HAP-1 (cell line): Measurements from ENCODE around the gene CENPF.

Experiments used
- DNase-seq, 2 experiments: peaks; one replicate each; pipeline ENCODE4 v3.0.0-alpha.2; 2016 to 2020; ENCODE audit warnings: low spot score in 2 of 2
- H3K27me3 ChIP-seq: fragments of 250-450 bp; sonication (Bioruptor Pico); 2 replicates; pipeline ENCODE4 v1.5.1; 2020; ENCODE audit warnings: low read depth, mild to moderate bottlenecking, moderate library complexity
- H3K36me3 ChIP-seq: fragments of 250-450 bp; sonication (Bioruptor Pico); replicated peaks from 2 replicates; pipeline ENCODE4 v1.5.1; 2020; ENCODE audit warnings: mild to moderate bottlenecking
- H3K4me1 ChIP-seq: fragments of 250-450 bp; sonication (Bioruptor Pico); 2 replicates; pipeline ENCODE4 v1.5.1; 2020; ENCODE audit warnings: mild to moderate bottlenecking
- H3K4me3 ChIP-seq: fragments of 250-450 bp; sonication (Bioruptor Pico); 2 replicates; pipeline ENCODE4 v1.5.1; 2020; ENCODE audit warnings: mild to moderate bottlenecking, moderate library complexity
- H3K9me3 ChIP-seq: fragments of 250-450 bp; sonication (Bioruptor Pico); 2 replicates; pipeline ENCODE4 v1.5.1; 2020; ENCODE audit warnings: mild to moderate bottlenecking, moderate library complexity
- in situ Hi-C: fragments of 300-500 bp; cut with MboI; formaldehyde crosslinking; loops from 3 replicates; pipeline ENCODE4 v1.14.3; 2020; ENCODE audit warnings: low sequenced_read_pairs, inconsistent platforms, mixed read lengths

Gene CENPF

GRCh38 chr1:214698559-214698958 is 95.6 kb downstream of the CENPF start:
- in situ Hi-C loops: no loop called here
- no peak for DNase-seq
- Histone ChIP-seq H3K4me1 (no peaks in the 10 kb centered on the region), H3K9me3 (no peaks in the 10 kb centered on the region), H3K27me3 (no peaks in the 10 kb centered on the region), H3K36me3 (no peaks in the 10 kb centered on the region), H3K4me3 (no peak overlapping the region)

GRCh38 chr1:214700437-214700836 is 97.4 kb downstream of the CENPF start:
- Histone ChIP-seq H3K9me3 (peaks cover 3% of the 10 kb centered on the region; the same call in 1 of the 2 replicates), H3K4me1 (no peaks in the 10 kb centered on the region), H3K36me3 (no peaks in the 10 kb centered on the region), H3K27me3 (no peaks in the 10 kb centered on the region), H3K4me3 (no peak overlapping the region)
- no peak for DNase-seq
- in situ Hi-C loops: no loop called here

GRCh38 chr1:214702556-214702955 is 99.6 kb downstream of the CENPF start:
- no peak for DNase-seq
- no peaks in the 10 kb centered on the region for H3K4me1 ChIP-seq
- in situ Hi-C loops: no loop called here
- peaks cover 3% of the 10 kb centered on the region; the same call in 1 of the 2 replicates for H3K9me3 ChIP-seq
- no peaks in the 10 kb centered on the region for H3K27me3 ChIP-seq
- no peaks in the 10 kb centered on the region for H3K36me3 ChIP-seq
- no peak overlapping the region for H3K4me3 ChIP-seq

- Histone ChIP-seq H3K27me3 (no peaks in the 10 kb centered on the region), H3K9me3 (peaks cover 3% of the 10 kb centered on the region; the same call in 1 of the 2 replicates), H3K4me3 (no peak overlapping the region), H3K4me1 (no peaks in the 10 kb centered on the region), H3K36me3 (no peaks in the 10 kb centered on the region)
- in situ Hi-C loops: no loop called here
- no peak for DNase-seq
Measured at GRCh38 chr1:214707306-214708087, 104.5 kb downstream of the CENPF start.

DNA sequence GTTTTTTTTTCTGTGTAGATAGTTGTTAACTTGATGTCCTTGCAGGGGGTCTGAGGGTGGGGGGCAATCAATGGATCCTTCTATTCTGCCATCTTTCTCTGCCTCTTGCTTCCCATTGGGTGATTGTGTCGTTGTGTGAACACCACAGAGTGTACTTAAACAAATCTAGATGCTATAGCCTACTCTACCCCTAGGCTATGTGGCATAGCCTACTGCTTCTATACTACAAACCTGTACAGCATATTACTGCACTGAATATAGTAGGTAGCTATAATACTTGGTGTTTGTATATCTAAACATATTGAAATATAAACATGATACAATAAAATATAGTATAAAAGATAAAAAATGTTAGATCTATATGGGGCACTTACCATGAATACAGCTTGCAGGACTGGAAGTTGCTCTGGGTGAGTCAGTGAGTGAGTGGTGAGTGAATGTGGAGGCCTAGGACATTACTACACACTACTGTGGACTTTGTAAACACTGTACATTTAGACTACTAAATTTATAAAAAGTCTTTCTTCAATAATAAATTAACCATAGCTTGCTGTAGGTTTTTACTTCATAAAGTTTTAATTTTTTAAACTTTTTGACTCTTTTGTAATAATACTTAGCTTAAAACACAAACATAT is 105.4 kb downstream of the CENPF start:
- no peaks in the 10 kb centered on the region for H3K36me3 ChIP-seq
- no peak for DNase-seq
- peaks cover 3% of the 10 kb centered on the region; the same call in 1 of the 2 replicates for H3K9me3 ChIP-seq
- in situ Hi-C loops: no loop called here
- H3K4me3 ChIP-seq: no peak overlapping the region
- H3K27me3 ChIP-seq: no peaks in the 10 kb centered on the region
- no peaks in the 10 kb centered on the region for H3K4me1 ChIP-seq

GRCh38 chr1:214709241-214709640 is 106.2 kb downstream of the CENPF start:
- no peak for DNase-seq
- no peaks in the 10 kb centered on the region for H3K36me3 ChIP-seq
- H3K4me3 ChIP-seq: no peak overlapping the region
- no peaks in the 10 kb centered on the region for H3K27me3 ChIP-seq
- H3K4me1 ChIP-seq: no peaks in the 10 kb centered on the region
- H3K9me3 ChIP-seq: peaks cover 3% of the 10 kb centered on the region; the same call in 1 of the 2 replicates
- in situ Hi-C loops: no loop called here

DNA sequence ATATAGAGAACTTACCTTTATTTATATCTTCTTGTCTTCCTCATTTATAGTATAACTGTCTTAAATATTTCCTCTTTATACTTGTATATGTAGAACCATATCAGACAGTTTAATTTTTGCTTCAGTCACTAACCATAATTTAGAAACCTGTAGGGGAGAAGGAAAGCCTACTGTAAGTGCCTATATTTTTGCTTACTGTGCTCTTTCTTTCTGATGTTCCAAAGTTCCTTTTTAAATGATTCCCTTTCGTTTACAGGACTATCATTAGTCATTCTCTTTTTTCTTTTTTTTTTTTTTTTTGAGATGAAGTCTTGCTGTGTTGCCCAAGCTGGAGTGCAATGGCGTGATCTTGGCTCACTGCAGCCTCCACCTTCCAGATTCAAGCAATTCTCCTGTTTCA is 109.7 kb downstream of the CENPF start:
- H3K4me1 ChIP-seq: no peaks in the 10 kb centered on the region
- no peaks in the 10 kb centered on the region for H3K9me3 ChIP-seq
- H3K4me3 ChIP-seq: no peak overlapping the region
- H3K27me3 ChIP-seq: no peaks in the 10 kb centered on the region
- no peaks in the 10 kb centered on the region for H3K36me3 ChIP-seq
- in situ Hi-C loops: no loop called here
- no peak for DNase-seq
